OCI-LY7 (cell line): Measurements from ENCODE around the gene NFKB2. TPM values are rescaled to one million over a fixed set of nuclear protein-coding genes. Genes with fewer than 3 reads are reported as not detected.

Source experiments
- BruUV-seq: library from RNA; stranded (reverse); fragments of 400-500 nt; replicated peaks from 2 replicates; lab custom pipeline; 2021; lab: Mats Ljungman, UMichigan
- CTCF ChIA-PET: fragments of 300-600 bp; sonication (Branson Sonifier 250); formaldehyde crosslinking; loops from one replicate; lab custom pipeline; 2022; ENCODE audit warnings: antibody characterized with exemption; ENCODE audit not compliant: unreplicated experiment; lab: Charles Lee
- POLR2A ChIA-PET: fragments of 300-600 bp; sonication (Branson Sonifier 250); formaldehyde crosslinking; loops from one replicate; lab custom pipeline; 2022; ENCODE audit warnings: antibody characterized with exemption; lab: Charles Lee
- DNase-seq: peaks from one replicate; pipeline ENCODE4 v3.0.0-alpha.2; 2015; ENCODE audit warnings: low spot score
- H2AFZ ChIP-seq: fragments of 200-600 bp; sonication (generic), shearing (Covaris generic); 2 replicates; pipeline ENCODE4 v1.6.1; 2014; ENCODE audit warnings: mild to moderate bottlenecking, antibody characterized with exemption, low read length, moderate library complexity
- H3K27ac ChIP-seq: fragments of 200-600 bp; sonication (generic); 2 replicates; pipeline ENCODE4 v1.5.1; 2014; ENCODE audit warnings: mixed run types, low read depth, mild to moderate bottlenecking, moderate library complexity, low read length, inconsistent platforms; ENCODE audit not compliant: poor library complexity, severe bottlenecking
- H3K36me3 ChIP-seq: fragments of 200-600 bp; sonication (generic); 2 replicates; pipeline ENCODE4 v1.6.1; 2014; ENCODE audit warnings: mild to moderate bottlenecking, antibody characterized with exemption, low read length, moderate library complexity, mixed read lengths; ENCODE audit not compliant: insufficient read depth
- H3K4me1 ChIP-seq: fragments of 200-600 bp; sonication (generic); 2 replicates; pipeline ENCODE4 v1.5.1; 2014; ENCODE audit warnings: mild to moderate bottlenecking, low read length; ENCODE audit not compliant: insufficient read depth, poor library complexity, severe bottlenecking
- H3K4me2 ChIP-seq: fragments of 200-600 bp; sonication (generic); 2 replicates; pipeline ENCODE4 v1.6.1; 2014; ENCODE audit warnings: mild to moderate bottlenecking, low read length
- H3K4me3 ChIP-seq: fragments of 200-600 bp; sonication (generic); 2 replicates; pipeline ENCODE4 v1.5.1; 2014; ENCODE audit warnings: mild to moderate bottlenecking, low read depth, low read length; ENCODE audit not compliant: poor library complexity, severe bottlenecking
- H3K79me2 ChIP-seq: fragments of 200-600 bp; sonication (generic); 2 replicates; pipeline ENCODE4 v1.6.1; 2016; ENCODE audit warnings: low read depth, mild to moderate bottlenecking, low read length, moderate library complexity, mixed read lengths; ENCODE audit not compliant: insufficient read depth
- H3K9me2 ChIP-seq: fragments of 200-600 bp; sonication (generic); 2 replicates; pipeline ENCODE4 v1.6.1; 2016; ENCODE audit warnings: mild to moderate bottlenecking, low read length, mixed read lengths; ENCODE audit not compliant: insufficient read depth
- H3K9me3 ChIP-seq: fragments of 200-600 bp; sonication (generic); 2 replicates; pipeline ENCODE4 v1.6.1; 2014; ENCODE audit warnings: mild to moderate bottlenecking, mixed run types, low read length, mixed read lengths
- H4K20me1 ChIP-seq: fragments of 200-600 bp; sonication (generic); 2 replicates; pipeline ENCODE4 v1.6.1; 2014; ENCODE audit warnings: mild to moderate bottlenecking, antibody characterized with exemption, low read length, moderate library complexity, mixed read lengths; ENCODE audit not compliant: insufficient read depth
- CTCF ChIP-seq: fragments of 200-600 bp; sonication (generic); conservative IDR thresholded peaks from 2 replicates; pipeline ENCODE4 v1.5.1; 2014; ENCODE audit warnings: mild to moderate bottlenecking, antibody characterized with exemption, low read length, moderate library complexity, mixed read lengths
- EZH2phosphoT487 ChIP-seq: fragments of 200-600 bp; sonication (generic); IDR thresholded peaks from 2 replicates; pipeline ENCODE4 v1.6.1; 2018; ENCODE audit warnings: low read depth, borderline replicate concordance, mild to moderate bottlenecking, mixed run types, antibody characterized with exemption, low read length, moderate library complexity, mixed read lengths
- intact Hi-C: fragments of 100-400 bp; cut with micrococcal nuclease; formaldehyde crosslinking; loops from one replicate; pipeline ENCODE4 v1.10.0; 2022; ENCODE audit not compliant: unreplicated experiment
- total RNA-seq, 2 experiments: library from RNA; depleted of rRNA in 1 of 2; stranded (reverse); fragments of >200 nt in 1 of 2; shearing (Covaris generic) in 1 of 2; gene quantifications; 2 replicates each; pipeline ENCODE4 v1.2.3, GENCODE V29; 2014 to 2022

The NFKB2 gene
- total RNA-seq, 2 experiments from 2014 or later = 47.1 to 67.3 TPM

DNA sequence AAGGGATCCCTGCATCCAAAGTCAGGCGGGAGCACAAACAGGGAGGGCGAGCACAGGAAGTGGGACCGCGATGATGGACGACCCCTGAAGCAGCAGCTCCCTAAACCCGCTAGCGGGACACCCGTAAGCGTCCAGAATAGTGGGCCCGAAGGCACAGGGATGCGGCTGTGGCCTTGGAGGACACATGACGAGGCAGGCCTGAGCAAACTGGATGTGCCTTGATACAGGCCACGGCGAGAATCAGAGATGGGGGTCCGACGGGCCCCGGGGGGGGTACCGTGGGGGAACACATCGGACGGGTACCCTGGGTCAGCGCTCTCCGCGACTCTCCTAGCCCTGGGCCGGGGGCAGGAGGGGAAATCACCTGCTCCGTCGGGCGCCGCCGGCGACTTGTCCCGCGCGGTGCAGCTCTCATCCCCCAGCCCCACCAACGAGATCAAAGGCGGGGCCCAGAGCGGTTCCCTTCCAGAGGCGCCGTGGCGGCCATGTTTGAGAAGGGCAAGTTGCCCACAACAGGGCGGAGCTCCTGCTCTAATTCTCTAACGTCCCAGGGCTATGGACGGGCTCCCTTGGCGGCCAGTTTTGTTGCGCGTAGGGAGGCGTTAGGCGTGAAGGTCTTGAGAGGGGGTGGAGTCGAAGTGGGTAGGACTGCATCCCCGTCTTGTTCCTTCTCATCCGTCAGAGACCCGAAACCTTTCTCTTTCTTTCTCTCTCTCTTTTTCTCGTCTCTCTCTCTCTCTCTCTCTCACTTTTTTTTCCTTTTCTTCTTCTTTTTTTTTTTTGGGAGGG, 36.9 kb downstream of the NFKB2 start, which contains the start of gene CUEDC2:
Gene CUEDC2, minus strand, starts transcription at position 413 of the 789 bp plus-strand sequence. CDS start 7,386 bp downstream, outside the sequence.
- peak within 1 kb of the TSS; percentile 41 for H3K27ac ChIP-seq
- intact Hi-C loops = loop anchor here (1.0 kb wide), 3 partner anchors 11 to 29 kb away; no protein-coding TSS in a partner anchor
- H2AFZ ChIP-seq = peak within 1 kb of the TSS; percentile 83
- CTCF ChIA-PET = interaction anchor here (0.7 to 1.1 kb wide), 5 partner anchors 12 to 262 kb away, joined by 3 to 5 read pairs (median 3); partner anchors contain the start of genes C10orf95 and FBXL15
- peak within 1 kb of the TSS; percentile 100 for H3K4me2 ChIP-seq
- POLR2A ChIA-PET = interaction anchor here (0.5 to 2.4 kb wide), 17 partner anchors 9 to 751 kb away, joined by 3 to 13 read pairs (median 3); partner anchors contain the start of genes FBXL15 and NFKB2
- H3K4me3 ChIP-seq = peak within 1 kb of the TSS; percentile 88
- BruUV-seq = TSS peak; percentile 62
- peaks cover 14% of the 10 kb centered on the region; the same call in 1 of the 2 replicates for H3K79me2 ChIP-seq
- no peaks in the 10 kb centered on the region for H3K9me3 ChIP-seq
- no peaks in the 10 kb centered on the region for H3K9me2 ChIP-seq
- no peaks in the 10 kb centered on the region for H3K36me3 ChIP-seq
- no peaks in the 10 kb centered on the region for H4K20me1 ChIP-seq
- peaks cover 19% of the 10 kb centered on the region for H3K4me1 ChIP-seq
- peak; percentile 98 for DNase-seq
- no peak for TF ChIP-seq EZH2phosphoT487
- TF ChIP-seq CTCF = peak; percentile 37; the same call in 1 of the 2 replicates

GRCh38 chr10:102433619-102434046, 38.1 kb downstream of the NFKB2 start:
- peak overlapping the region; percentile 88 for H3K4me3 ChIP-seq
- intact Hi-C loops = no loop called here
- ChIA-PET CTCF (interaction anchor here (0.8 to 1.0 kb wide), 2 partner anchors 16 to 18 kb away, joined by 3 read pairs; partner anchors contain the start of gene C10orf95), POLR2A (interaction anchor here (0.7 to 2.8 kb wide), 5 partner anchors 11 to 60 kb away, joined by 3 to 22 read pairs (median 6); partner anchors contain the start of genes C10orf95 and FBXL15)
- DNase-seq = peak; percentile 33
- H3K79me2 ChIP-seq = peaks cover 14% of the 10 kb centered on the region; the same call in 1 of the 2 replicates
- H3K9me3 ChIP-seq = no peaks in the 10 kb centered on the region
- no TSS peak for BruUV-seq
- TF ChIP-seq EZH2phosphoT487 (no peak), CTCF (no peak)
- peaks cover 19% of the 10 kb centered on the region for H3K4me1 ChIP-seq
- no peaks in the 10 kb centered on the region for H4K20me1 ChIP-seq
- H3K27ac ChIP-seq = no peak overlapping the region
- peak overlapping the region; percentile 83; the same call in 1 of the 2 replicates for H2AFZ ChIP-seq
- no peaks in the 10 kb centered on the region for H3K36me3 ChIP-seq
- no peaks in the 10 kb centered on the region for H3K9me2 ChIP-seq
- peak overlapping the region; percentile 100 for H3K4me2 ChIP-seq
